ENCODE results near the gene UNC80. TPM values are rescaled to one million over a fixed set of nuclear protein-coding genes. Genes with fewer than 3 reads are reported as not detected.

The UNC80 gene
- under 0.01 TPM in 1 of 2 replicates, not detected in the other for total RNA-seq (ENCODE audit: low replicate concordance)

GRCh38 chr2:209771474-209772289 is at the start of gene UNC80:
Gene UNC80 (plus strand): TSS chr2:209771832. CDS start chr2:209772073, 241 bp downstream.

GRCh38 chr2:210002158-210003157 is 230.8 kb downstream of the UNC80 start, which contains the start of gene RPE:
Gene RPE (plus strand): TSS chr2:210002638. CDS start chr2:210002662, 24 bp downstream.

Other genes starting within 250 kb of the UNC80 start
- 58.6 and 81.9 TPM in 2 replicates for gene RPE, start 230.8 kb downstream of the UNC80 start, total RNA-seq (ENCODE audit: low replicate concordance)